HG02588 (cell line): ENCODE data around the gene LTB4R.

ENCODE experiments used
- ATAC-seq: cut with Tn5 transposase; IDR thresholded peaks from one replicate; pipeline ENCODE4 v1.9.1; 2021; ENCODE audit warnings: mild to moderate bottlenecking, moderate library complexity; ENCODE audit not compliant: unreplicated experiment

Gene LTB4R, protein sequence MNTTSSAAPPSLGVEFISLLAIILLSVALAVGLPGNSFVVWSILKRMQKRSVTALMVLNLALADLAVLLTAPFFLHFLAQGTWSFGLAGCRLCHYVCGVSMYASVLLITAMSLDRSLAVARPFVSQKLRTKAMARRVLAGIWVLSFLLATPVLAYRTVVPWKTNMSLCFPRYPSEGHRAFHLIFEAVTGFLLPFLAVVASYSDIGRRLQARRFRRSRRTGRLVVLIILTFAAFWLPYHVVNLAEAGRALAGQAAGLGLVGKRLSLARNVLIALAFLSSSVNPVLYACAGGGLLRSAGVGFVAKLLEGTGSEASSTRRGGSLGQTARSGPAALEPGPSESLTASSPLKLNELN

GRCh38 chr14:24310646-24311604 lies at the start of gene LTB4R:
TSS of gene LTB4R (plus strand) at chr14:24311502. CDS start at chr14:24315652, 4,150 bp downstream.
- peak; percentile 53 for ATAC-seq

GRCh38 chr14:24261969-24262327 lies 49.4 kb upstream of the LTB4R start:
- no peak for ATAC-seq

- ATAC-seq = no peak
Observed at GRCh38 chr14:24262821-24263733, 48.2 kb upstream of the LTB4R start, which contains the start of gene TGM1. TSS of gene TGM1 (minus strand) at chr14:24263177. CDS start at chr14:24262352, 825 bp downstream.

DNA sequence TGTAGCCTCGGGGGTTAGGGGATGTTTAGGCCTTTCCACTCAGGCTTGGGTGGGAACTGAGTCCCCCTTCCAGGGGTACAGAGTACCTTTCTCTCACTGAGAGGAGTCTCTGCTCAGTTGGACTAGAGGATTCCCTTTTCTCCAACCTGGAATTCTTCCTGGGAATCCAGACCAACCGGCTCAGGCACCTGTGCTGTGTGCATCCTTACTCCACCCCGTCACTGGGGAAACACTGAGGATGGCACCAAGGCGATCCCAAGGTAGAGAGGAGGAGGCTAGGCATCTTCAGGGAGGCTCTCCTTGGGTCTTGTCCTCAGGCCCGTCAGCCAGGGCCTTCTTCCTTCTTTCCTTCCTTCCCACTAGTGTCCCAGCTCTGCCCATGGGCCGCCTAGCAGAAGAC lies 47.5 kb upstream of the LTB4R start:
- no peak for ATAC-seq

GRCh38 chr14:24264298-24264697 lies 47.0 kb upstream of the LTB4R start:
- no peak for ATAC-seq

DNA sequence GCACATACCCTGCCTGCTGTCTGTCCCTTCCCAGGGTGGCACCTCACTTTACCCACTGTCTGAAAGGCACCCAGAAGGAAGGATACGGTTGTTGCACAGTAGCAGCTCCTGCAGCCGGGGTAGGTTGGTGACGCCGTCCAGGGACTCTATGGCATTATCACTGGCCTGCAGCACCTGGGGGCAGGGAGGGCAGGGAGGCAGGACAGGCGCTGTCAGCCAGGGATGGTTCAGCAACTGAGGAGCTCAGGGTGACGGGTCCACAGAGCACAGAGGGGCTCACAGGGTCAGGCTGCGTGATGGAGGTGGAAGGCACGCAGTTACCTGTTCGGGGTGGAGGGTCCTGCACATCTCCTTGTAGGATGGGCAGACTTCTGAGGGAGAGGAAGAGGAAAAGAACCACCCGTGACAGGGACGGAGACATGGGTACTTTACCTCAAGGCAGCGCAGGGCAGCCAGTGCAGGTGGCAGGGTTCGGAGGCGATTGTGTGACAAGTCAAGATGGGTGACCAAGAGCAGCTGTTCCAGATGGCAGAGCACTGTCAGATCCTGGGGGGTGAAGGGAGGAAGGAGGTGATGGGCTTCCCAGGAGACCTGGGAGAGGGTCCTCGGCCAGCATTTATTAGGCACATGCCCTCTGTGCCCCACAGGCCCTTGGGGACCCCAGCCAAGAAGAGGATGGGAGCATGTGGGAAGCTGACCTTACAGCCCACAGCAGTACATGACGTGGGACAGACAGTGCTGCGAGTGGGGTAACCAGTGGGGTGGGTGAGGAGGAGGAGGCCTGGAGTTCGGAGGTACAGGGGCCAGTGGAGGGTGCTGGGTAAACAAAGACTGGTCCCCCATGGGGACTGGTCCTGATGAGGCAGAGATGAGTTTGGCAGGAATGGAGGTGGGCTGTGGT lies 44.7 kb upstream of the LTB4R start:
- ATAC-seq = no peak

GRCh38 chr14:24267516-24267915 lies 43.8 kb upstream of the LTB4R start:
- ATAC-seq = no peak

DNA sequence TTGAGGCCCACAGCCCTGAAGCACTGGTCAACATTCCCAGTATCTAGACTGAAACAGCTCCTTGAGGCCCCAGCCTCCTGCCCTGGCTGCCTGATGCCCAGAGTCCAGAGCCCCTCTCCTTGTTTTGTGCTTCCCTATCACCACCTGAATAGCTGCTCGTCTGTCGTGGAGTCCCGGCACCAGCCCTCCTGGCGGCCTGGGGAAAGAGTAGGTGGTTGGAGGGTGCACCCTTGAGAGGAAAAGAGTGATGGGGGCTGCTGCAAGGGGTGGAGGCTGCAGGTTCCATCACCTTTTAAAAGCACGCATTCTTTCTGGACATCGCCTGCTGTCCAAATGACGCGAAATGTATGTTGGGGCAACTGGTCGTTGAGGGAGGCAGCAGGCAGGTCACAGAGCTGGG lies 43.1 kb upstream of the LTB4R start:
- no peak for ATAC-seq

GRCh38 chr14:24269368-24269767 lies 41.9 kb upstream of the LTB4R start:
- no peak for ATAC-seq

DNA sequence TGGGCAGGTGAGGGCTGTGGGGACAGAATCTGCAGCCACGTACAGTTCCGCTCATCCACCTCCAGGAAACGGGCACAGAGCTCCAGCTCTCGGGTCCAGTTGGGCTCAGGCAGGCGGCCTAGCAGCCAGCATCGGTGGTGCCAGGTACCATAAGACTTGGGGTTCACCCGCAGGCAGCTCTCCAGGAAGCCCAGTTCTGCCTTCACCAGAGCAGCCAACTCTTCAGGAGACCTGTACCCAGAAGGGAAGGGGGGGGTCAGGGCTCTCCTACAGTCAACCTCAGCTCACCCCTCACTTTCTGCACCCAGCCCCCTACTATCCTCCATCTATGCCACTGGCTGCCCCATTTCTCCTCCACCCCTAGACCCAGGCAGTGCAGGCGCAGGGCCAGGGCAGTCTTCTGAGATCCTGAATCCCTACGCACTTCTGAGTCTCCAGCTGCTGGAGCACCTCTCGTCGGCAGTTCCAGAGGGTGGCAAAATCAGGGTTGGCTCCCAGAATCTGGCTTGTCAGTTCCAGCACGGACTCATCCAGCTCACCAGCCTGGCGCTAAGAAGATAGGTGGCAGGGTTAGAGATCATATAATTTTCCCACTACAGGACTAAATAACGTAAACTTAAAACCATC lies 41.3 kb upstream of the LTB4R start:
- ATAC-seq = no peak

DNA sequence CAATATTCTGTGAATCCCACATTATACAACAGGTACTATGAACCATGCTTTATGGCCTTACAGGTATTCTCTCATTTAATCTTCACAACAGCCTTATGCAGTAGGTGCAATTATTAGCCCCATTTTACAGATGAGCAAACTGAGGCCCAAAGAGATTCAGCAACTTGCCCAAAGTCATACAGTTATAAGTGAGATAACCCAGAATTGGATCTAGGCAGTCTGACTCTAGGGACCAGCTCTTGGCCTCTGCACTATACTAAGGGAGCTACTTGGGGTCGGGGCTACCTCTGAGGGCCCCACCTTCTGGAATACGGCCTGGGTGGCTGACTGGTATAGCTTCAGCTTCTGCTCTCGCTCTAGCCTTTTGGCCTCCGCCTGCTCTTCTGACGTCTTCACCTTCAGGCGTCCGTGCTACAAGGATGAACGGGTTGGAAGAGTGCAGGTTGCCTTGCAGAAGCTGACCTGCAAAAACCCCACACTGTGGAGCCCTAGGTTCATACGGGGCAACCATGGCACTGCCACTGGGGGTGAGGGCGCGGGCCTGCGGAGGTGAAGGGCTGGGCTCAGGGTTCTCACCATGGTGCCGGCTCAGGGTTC lies 40.7 kb upstream of the LTB4R start:
- ATAC-seq = no peak

- peak; percentile 88 for ATAC-seq
Observed at GRCh38 chr14:24271134-24271833, 40.0 kb upstream of the LTB4R start, which contains the start of gene RABGGTA. TSS of gene RABGGTA (minus strand) at chr14:24271597. CDS start at chr14:24271115, 482 bp downstream.

DNA sequence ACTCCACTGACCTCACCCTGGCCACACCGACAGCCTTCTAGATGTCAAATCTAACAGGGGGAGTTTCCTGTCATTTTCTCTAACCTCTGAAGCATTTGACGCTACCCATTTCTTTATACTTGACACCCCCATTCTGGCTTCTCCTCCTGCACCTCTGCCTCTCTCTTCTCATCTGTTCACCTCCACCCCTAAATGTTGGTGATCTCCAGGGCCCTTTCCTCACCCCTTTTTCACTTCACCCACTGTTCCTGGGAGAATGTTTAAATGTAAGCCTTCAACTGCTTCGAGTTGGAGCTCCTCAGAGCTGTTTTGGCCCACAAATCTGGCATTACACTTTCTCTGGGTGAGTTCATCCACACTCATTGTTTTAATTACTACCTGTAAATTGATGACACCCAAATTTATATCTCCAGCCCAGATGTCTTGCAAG lies 39.5 kb upstream of the LTB4R start:
- no peak for ATAC-seq

DNA sequence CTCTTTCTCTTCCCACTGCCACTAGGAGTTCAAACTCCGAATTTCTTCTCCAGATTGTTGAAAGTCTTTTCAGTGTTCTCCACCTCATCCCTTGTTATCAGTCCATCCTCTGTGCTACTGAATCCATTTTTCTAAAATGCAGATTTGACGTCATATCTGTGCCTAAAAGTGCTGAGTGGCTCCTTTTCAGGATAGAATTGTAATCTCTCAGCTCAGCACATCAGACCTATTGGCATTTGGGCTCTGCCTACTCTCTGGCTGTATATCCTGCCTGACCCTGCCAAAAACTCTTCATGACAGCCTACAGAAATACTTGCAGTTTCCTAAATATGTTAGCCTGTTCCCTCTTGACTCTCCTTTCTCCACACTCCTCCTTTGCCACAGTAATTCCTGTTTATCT lies 38.8 kb upstream of the LTB4R start:
- ATAC-seq = no peak

GRCh38 chr14:24273422-24273998 lies 37.8 kb upstream of the LTB4R start:
- ATAC-seq = no peak

- ATAC-seq = peak; percentile 37
Observed at GRCh38 chr14:24274101-24274543, 37.2 kb upstream of the LTB4R start.

- ATAC-seq = no peak
Observed at GRCh38 chr14:24277071-24277470, 34.2 kb upstream of the LTB4R start.
